Endothelial cell of umbilical vein (primary cell): ENCODE measurements around the gene SRL. TPM values are rescaled to one million over a fixed set of nuclear protein-coding genes. Genes with fewer than 3 reads are reported as not detected.

Source experiments
- BruUV-seq: library from RNA; stranded (reverse); fragments of 400-500 nt; replicated peaks from 2 replicates; lab custom pipeline; 2021; lab: Mats Ljungman, UMichigan
- CTCF ChIA-PET: fragments of 300-600, 350-600 bp; sonication (Branson Sonifier 250); formaldehyde crosslinking; loops from one replicate; lab custom pipeline; 2021; ENCODE audit warnings: antibody characterized with exemption, inconsistent platforms; lab: Charles Lee
- POLR2A ChIA-PET: fragments of 300-600, 350-600 bp; sonication (Branson Sonifier 250); formaldehyde crosslinking; loops from one replicate; lab custom pipeline; 2021; ENCODE audit warnings: antibody characterized with exemption, inconsistent platforms; lab: Charles Lee
- DNase-seq: peaks from one replicate; pipeline ENCODE4 v3.0.0-alpha.2; 2011; ENCODE audit warnings: low read depth, low spot score
- FAIRE-seq: peaks from 2 replicates; lab custom pipeline; 2011; peaks lifted over from hg19 to GRCh38; lab: Jason Lieb, UNC
- H2AFZ ChIP-seq: 2 replicates; pipeline ENCODE4 v1.6.0; 2012; ENCODE audit warnings: low read depth, low read length, control low read depth, inconsistent platforms
- H3K27ac ChIP-seq: 2 replicates; pipeline ENCODE4 v1.5.1; 2011; ENCODE audit warnings: low read depth, mild to moderate bottlenecking, control low read depth, low read length, moderate library complexity; ENCODE audit not compliant: insufficient read depth
- H3K27me3 ChIP-seq, 2 experiments: 2 replicates each; pipeline versions ENCODE4 v1.6.0 to v1.6.1; 2011; ENCODE audit warnings: low read length in 2 of 2, mixed read lengths in 1 of 2; ENCODE audit not compliant: control insufficient read depth in 2 of 2, insufficient read depth in 2 of 2
- H3K36me3 ChIP-seq, 2 experiments: 2 replicates in 1 of 2; 3 replicates in 1 of 2; pipeline ENCODE4 v1.5.1; 2011; ENCODE audit warnings: low read length in 2 of 2, mild to moderate bottlenecking in 1 of 2, moderate library complexity in 1 of 2; ENCODE audit not compliant: control insufficient read depth in 2 of 2, insufficient read depth in 2 of 2; ENCODE audit errors: extremely low read depth in 1 of 2
- H3K4me1 ChIP-seq: 3 replicates; pipeline ENCODE4 v1.5.1; 2011; ENCODE audit warnings: mild to moderate bottlenecking, low read length; ENCODE audit not compliant: control insufficient read depth, insufficient read depth; ENCODE audit errors: extremely low read depth
- H3K4me2 ChIP-seq: 2 replicates; pipeline ENCODE4 v1.6.1; 2011; ENCODE audit warnings: low read length, control low read depth, mixed read lengths; ENCODE audit not compliant: insufficient read depth
- H3K4me3 ChIP-seq, 3 experiments: fragments of 200-600 bp in 1 of 3; sonication (generic), shearing (Covaris generic) in 1 of 3; replicated peaks in 1 of 3; 2 replicates each; pipeline ENCODE4 v1.5.1; 2011 to 2016; ENCODE audit warnings: control low read depth in 3 of 3, low read length in 3 of 3, mild to moderate bottlenecking in 2 of 3, inconsistent platforms in 1 of 3, low read depth in 1 of 3, moderate library complexity in 1 of 3; ENCODE audit not compliant: insufficient read depth in 1 of 3
- H3K79me2 ChIP-seq: 2 replicates; pipeline ENCODE4 v1.6.0; 2012; ENCODE audit warnings: low read length, inconsistent platforms; ENCODE audit not compliant: control insufficient read depth, insufficient read depth
- H3K9ac ChIP-seq: replicated peaks from 2 replicates; pipeline ENCODE3; 2011; ENCODE audit warnings: low read length, control low read depth; ENCODE audit not compliant: insufficient read depth; ENCODE audit errors: extremely low read depth
- H3K9me1 ChIP-seq: replicated peaks from 3 replicates; pipeline ENCODE4 v1.6.0; 2011; ENCODE audit warnings: mild to moderate bottlenecking, low read length; ENCODE audit not compliant: control insufficient read depth, insufficient read depth; ENCODE audit errors: extremely low read depth
- H3K9me3 ChIP-seq: replicated peaks from 2 replicates; pipeline ENCODE4 v1.5.1; 2012; ENCODE audit warnings: low read length, inconsistent platforms; ENCODE audit not compliant: control insufficient read depth, insufficient read depth
- H4K20me1 ChIP-seq: replicated peaks from 2 replicates; pipeline ENCODE3; 2011; ENCODE audit warnings: mild to moderate bottlenecking, low read length; ENCODE audit not compliant: control insufficient read depth, insufficient read depth; ENCODE audit errors: extremely low read depth
- CTCF ChIP-seq, 2 donors: IDR thresholded peaks; 1 replicate in 1 of 2; 2 replicates in 1 of 2; pipeline ENCODE4 v1.5.1; 2011; ENCODE audit warnings: low read length in 2 of 2, mild to moderate bottlenecking in 2 of 2, moderate library complexity in 2 of 2, control low read depth in 1 of 2, inconsistent platforms in 1 of 2, low read depth in 1 of 2; ENCODE audit not compliant: insufficient read depth in 1 of 2; ENCODE audit errors: extremely low read depth in 1 of 2
- EZH2 ChIP-seq: IDR thresholded peaks from 2 replicates; pipeline ENCODE4 v1.6.1; 2012; ENCODE audit warnings: borderline replicate concordance, low read depth, mild to moderate bottlenecking, moderate library complexity, low read length, inconsistent platforms; ENCODE audit not compliant: severe bottlenecking
- FOS ChIP-seq: IDR thresholded peaks from 2 replicates; pipeline ENCODE4 v1.6.1; 2011; ENCODE audit warnings: mild to moderate bottlenecking, low read length, moderate library complexity, borderline replicate concordance; ENCODE audit not compliant: insufficient read depth
- GATA2 ChIP-seq: IDR thresholded peaks from 2 replicates; pipeline ENCODE4 v1.7.0; 2011; ENCODE audit warnings: low read depth, mild to moderate bottlenecking, moderate library complexity, mixed read lengths, low read length; ENCODE audit not compliant: insufficient read length, insufficient read depth
- JUN ChIP-seq: IDR thresholded peaks from 2 replicates; pipeline ENCODE4 v1.6.1; 2011; ENCODE audit warnings: borderline replicate concordance, low read depth; ENCODE audit not compliant: insufficient read length, insufficient read depth
- MAX ChIP-seq: IDR thresholded peaks from 2 replicates; pipeline ENCODE4 v1.6.1; 2011; ENCODE audit not compliant: insufficient read depth, insufficient read length
- MYC ChIP-seq: IDR thresholded peaks from one replicate; pipeline ENCODE4 v1.6.1; 2011; ENCODE audit warnings: mild to moderate bottlenecking, low read depth, low read length
- POLR2A ChIP-seq: IDR thresholded peaks from 2 replicates; pipeline ENCODE4 v1.6.1; 2012; ENCODE audit warnings: low read depth, mild to moderate bottlenecking, control low read depth, low read length
- POLR2AphosphoS5 ChIP-seq: IDR thresholded peaks from 2 replicates; pipeline ENCODE4 v1.6.1; 2012; ENCODE audit warnings: low read depth, mild to moderate bottlenecking, control low read depth, low read length, moderate library complexity; ENCODE audit not compliant: insufficient read depth
- dilution Hi-C: fragments of 300-500 bp; cut with MboI; formaldehyde crosslinking; loops from one replicate; pipeline ENCODE4 v1.15.0; 2019; ENCODE audit warnings: low sequenced_read_pairs; ENCODE audit not compliant: extremely low pct_ligation_motif_present
- intact Hi-C: fragments of 100-400 bp; cut with micrococcal nuclease; formaldehyde crosslinking; loops from one replicate; pipeline ENCODE4 v1.10.0; 2022
- polyA plus RNA-seq, 4 experiments: library from polyadenylated mRNA; depleted of rRNA in 3 of 4; stranded (reverse) in 3 of 4; unstranded in 1 of 4; fragments of >200 nt; gene quantifications; 2 replicates each; pipeline versions ENCODE4 v1.2.1 to v1.2.3, GENCODE V29; 2011 to 2012; ENCODE audit warnings: missing spikeins in 1 of 4
- total RNA-seq: library from RNA; stranded (reverse); gene quantifications from 2 replicates; pipeline ENCODE4 v1.2.3, GENCODE V29; 2021

The SRL gene
- total and polyA plus RNA-seq, 2 donors (not counting 3 experiments of a cell fraction or from before 2014, with no cell fraction given) = 0.21 to 0.29 TPM

GRCh38 chr16:4270091-4270490 lies 28.2 kb upstream of the SRL start:
- DNase-seq (no peak), FAIRE-seq (no peak)
- ChIA-PET POLR2A (interaction anchor here (0.6 kb wide), 1 partner anchor 305 kb away, joined by 3 read pairs; no protein-coding TSS in a partner anchor), CTCF (interaction anchor here (1.1 to 1.4 kb wide), 2 partner anchors 16 to 20 kb away, joined by 4 to 6 read pairs; no protein-coding TSS in a partner anchor)
- Histone ChIP-seq H3K27me3 (no peaks in the 10 kb centered on the region), H4K20me1 (no peaks in the 10 kb centered on the region), H3K9me3 (no peaks in the 10 kb centered on the region), H3K9me1 (no peaks in the 10 kb centered on the region), H2AFZ (no peak overlapping the region), H3K4me2 (no peak overlapping the region), H3K4me1 (peaks cover 15% of the 10 kb centered on the region), H3K4me3 (no peak overlapping the region), H3K9ac (no peak overlapping the region), H3K79me2 (peaks cover 24% of the 10 kb centered on the region), H3K27ac (no peak overlapping the region), H3K36me3 (no peaks in the 10 kb centered on the region)
- BruUV-seq = no TSS peak
- dilution Hi-C loops (no loop called here), intact Hi-C loops (loop anchor here (5.0 kb wide), 1 partner anchor 132 kb away; no protein-coding TSS in a partner anchor)
- TF ChIP-seq POLR2AphosphoS5 (no peak), CTCF (IDR thresholded peaks at IDR 0.05; ENCODE audit: extremely low read depth in 1 of 2, insufficient read depth in 1 of 2, low read depth in 1 of 2, low read length in 2 of 2) (no peak), FOS (no peak), JUN (no peak), EZH2 (no peak), GATA2 (no peak), MAX (no peak), POLR2A (no peak), MYC (no peak)
